Measurements from ENCODE around the gene PRR13. TPM values are rescaled to one million over a fixed set of nuclear protein-coding genes. Genes with fewer than 3 reads are reported as not detected.

Gene PRR13
- total and polyA plus RNA-seq, 9 of the 15 experiments (the other 6 are each of a cell fraction or from before 2014, with no cell fraction given), result 117 to 835 (median 285) TPM

- TF ChIP-seq, protein P1, sequence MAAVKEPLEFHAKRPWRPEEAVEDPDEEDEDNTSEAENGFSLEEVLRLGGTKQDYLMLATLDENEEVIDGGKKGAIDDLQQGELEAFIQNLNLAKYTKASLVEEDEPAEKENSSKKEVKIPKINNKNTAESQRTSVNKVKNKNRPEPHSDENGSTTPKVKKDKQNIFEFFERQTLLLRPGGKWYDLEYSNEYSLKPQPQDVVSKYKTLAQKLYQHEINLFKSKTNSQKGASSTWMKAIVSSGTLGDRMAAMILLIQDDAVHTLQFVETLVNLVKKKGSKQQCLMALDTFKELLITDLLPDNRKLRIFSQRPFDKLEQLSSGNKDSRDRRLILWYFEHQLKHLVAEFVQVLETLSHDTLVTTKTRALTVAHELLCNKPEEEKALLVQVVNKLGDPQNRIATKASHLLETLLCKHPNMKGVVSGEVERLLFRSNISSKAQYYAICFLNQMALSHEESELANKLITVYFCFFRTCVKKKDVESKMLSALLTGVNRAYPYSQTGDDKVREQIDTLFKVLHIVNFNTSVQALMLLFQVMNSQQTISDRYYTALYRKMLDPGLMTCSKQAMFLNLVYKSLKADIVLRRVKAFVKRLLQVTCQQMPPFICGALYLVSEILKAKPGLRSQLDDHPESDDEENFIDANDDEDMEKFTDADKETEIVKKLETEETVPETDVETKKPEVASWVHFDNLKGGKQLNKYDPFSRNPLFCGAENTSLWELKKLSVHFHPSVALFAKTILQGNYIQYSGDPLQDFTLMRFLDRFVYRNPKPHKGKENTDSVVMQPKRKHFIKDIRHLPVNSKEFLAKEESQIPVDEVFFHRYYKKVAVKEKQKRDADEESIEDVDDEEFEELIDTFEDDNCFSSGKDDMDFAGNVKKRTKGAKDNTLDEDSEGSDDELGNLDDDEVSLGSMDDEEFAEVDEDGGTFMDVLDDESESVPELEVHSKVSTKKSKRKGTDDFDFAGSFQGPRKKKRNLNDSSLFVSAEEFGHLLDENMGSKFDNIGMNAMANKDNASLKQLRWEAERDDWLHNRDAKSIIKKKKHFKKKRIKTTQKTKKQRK (IDR thresholded peaks at IDR 0.05; ENCODE audit: borderline replicate concordance, low read depth, low read length), result no peak
- peak; percentile 77 for TF ChIP-seq JUN (IDR thresholded peaks at IDR 0.05; ENCODE audit: borderline replicate concordance, low read depth, low read length)
- TF ChIP-seq JUN (CRISPR knock-in tag; IDR thresholded peaks at IDR 0.05; ENCODE audit: borderline replicate concordance), result 0 out of 2 replicates have a peak, but pooled peaks have one; percentile 21
- TF ChIP-seq TOE1 (IDR thresholded peaks at IDR 0.05; ENCODE audit: borderline replicate concordance), result peak; percentile 83
- TF ChIP-seq TOE1 (CRISPR knock-in tag; IDR thresholded peaks at IDR 0.05; ENCODE audit: borderline replicate concordance, low read depth), result no peak
- peak; percentile 51 for TF ChIP-seq TEAD4 (IDR thresholded peaks at IDR 0.05; ENCODE audit: low read length)
- TF ChIP-seq TEAD4 (CRISPR knock-in tag; IDR thresholded peaks at IDR 0.05; ENCODE audit: borderline replicate concordance), result no peak
- TF ChIP-seq ESRRA (IDR thresholded peaks at IDR 0.05; ENCODE audit: borderline replicate concordance, low read depth), result peak; percentile 74; the same call in 1 of the 2 replicates
- peak; percentile 96 for TF ChIP-seq RB1 (IDR thresholded peaks at IDR 0.05; ENCODE audit: low read depth)
- TF ChIP-seq KLF10 (CRISPR knock-in tag; IDR thresholded peaks at IDR 0.05), result no peak
- TF ChIP-seq, protein P2, sequence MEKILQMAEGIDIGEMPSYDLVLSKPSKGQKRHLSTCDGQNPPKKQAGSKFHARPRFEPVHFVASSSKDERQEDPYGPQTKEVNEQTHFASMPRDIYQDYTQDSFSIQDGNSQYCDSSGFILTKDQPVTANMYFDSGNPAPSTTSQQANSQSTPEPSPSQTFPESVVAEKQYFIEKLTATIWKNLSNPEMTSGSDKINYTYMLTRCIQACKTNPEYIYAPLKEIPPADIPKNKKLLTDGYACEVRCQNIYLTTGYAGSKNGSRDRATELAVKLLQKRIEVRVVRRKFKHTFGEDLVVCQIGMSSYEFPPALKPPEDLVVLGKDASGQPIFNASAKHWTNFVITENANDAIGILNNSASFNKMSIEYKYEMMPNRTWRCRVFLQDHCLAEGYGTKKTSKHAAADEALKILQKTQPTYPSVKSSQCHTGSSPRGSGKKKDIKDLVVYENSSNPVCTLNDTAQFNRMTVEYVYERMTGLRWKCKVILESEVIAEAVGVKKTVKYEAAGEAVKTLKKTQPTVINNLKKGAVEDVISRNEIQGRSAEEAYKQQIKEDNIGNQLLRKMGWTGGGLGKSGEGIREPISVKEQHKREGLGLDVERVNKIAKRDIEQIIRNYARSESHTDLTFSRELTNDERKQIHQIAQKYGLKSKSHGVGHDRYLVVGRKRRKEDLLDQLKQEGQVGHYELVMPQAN (IDR thresholded peaks at IDR 0.05; ENCODE audit: borderline replicate concordance), result peak; percentile 56; the same call in 1 of the 2 replicates
- TF ChIP-seq ZNF436 (CRISPR knock-in tag; IDR thresholded peaks at IDR 0.05), result no peak
- no peak; the same call in 1 of the 2 replicates for TF ChIP-seq KAT7 (CRISPR knock-in tag; IDR thresholded peaks at IDR 0.05; ENCODE audit: borderline replicate concordance)
- no peak for TF ChIP-seq NR2F6 (CRISPR knock-in tag; IDR thresholded peaks at IDR 0.05)
- TF ChIP-seq POLR2H (tag; IDR thresholded peaks at IDR 0.05; ENCODE audit: low read depth), result peak; percentile 94
- TF ChIP-seq MLLT1 (IDR thresholded peaks at IDR 0.05), result peak; percentile 34 to 93; a peak in 2 of 4 replicates
- peak; percentile 91 for TF ChIP-seq RBFOX2 (IDR thresholded peaks at IDR 0.05; ENCODE audit: low read depth, low read length)
- no peak for TF ChIP-seq EWSR1 (IDR thresholded peaks at IDR 0.05; ENCODE audit: borderline replicate concordance, low read depth, partially characterized antibody)
- TF ChIP-seq SP2 (IDR thresholded peaks at IDR 0.05; ENCODE audit: extremely low read depth, low read depth, low read length, poor library complexity, severe bottlenecking), result peak; percentile 100
- peak in 1 of 2 experiments; percentile 94; a peak in 2 of 4 replicates for TF ChIP-seq ARNT (IDR thresholded peaks at IDR 0.05)
Observed at GRCh38 chr12:53451661-53452158, 10.2 kb downstream of the PRR13 start, which contains the start of gene PCBP2 (continued).

All from K562 (cell line).